Measurements from ENCODE around the gene PUSL1. TPM values are rescaled to one million over a fixed set of nuclear protein-coding genes. Genes with fewer than 3 reads are reported as not detected.

Gene PUSL1
- total and polyA plus RNA-seq, 2 of the 13 experiments (the other 11 are each of a cell fraction or from before 2014, with no cell fraction given): 8.3 to 22.2 TPM

DNA sequence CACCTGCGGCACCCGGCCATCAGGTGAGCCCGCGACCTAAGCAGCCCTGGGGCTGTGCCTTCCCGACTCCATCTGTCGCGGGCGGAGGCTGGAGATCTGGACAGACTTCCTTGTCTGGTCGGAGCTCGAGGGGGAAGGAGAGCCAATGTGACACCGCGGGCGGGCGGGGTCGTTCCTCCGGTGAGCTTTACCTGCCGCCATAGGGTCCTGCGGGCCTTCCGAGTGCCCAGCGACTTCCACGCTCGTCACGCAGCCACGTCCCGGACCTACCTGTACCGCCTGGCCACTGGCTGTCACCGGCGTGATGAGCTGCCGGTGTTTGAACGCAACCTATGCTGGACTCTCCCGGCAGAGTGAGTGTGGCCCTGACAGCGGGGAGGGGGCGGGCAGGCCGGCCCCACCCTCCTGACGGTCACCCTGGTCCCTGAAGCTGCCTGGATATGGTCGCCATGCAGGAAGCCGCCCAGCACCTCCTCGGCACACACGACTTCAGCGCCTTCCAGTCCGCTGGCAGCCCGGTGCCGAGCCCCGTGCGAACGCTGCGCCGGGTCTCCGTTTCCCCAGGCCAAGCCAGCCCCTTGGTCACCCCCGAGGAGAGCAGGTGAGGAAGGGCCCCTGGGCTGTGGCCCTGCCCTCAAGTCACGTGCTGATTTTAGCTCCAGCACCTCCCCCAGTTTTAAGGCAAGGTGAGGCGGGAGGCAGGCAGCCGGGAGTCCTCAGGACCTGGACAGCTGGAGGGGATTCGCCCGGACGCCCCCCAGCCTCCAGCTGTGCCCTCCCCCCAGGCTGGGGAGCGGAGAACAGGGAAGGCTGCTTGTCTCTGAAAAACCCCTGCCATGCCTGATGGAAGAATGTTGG is 1.1 kb downstream of the PUSL1 start (continued):
- no peak for TF ChIP-seq THYN1 (CRISPR knock-in tag; IDR thresholded peaks at IDR 0.05; ENCODE audit: borderline replicate concordance, low read depth)
- no peak for TF ChIP-seq ZBTB4 (CRISPR knock-in tag; IDR thresholded peaks at IDR 0.05; ENCODE audit: borderline replicate concordance)
- TF ChIP-seq ATF6 (CRISPR knock-in tag; conservative IDR thresholded peaks at IDR 0.05): no peak
- TF ChIP-seq ZMYM4 (CRISPR knock-in tag; IDR thresholded peaks at IDR 0.05): no peak
- TF ChIP-seq, protein P1, sequence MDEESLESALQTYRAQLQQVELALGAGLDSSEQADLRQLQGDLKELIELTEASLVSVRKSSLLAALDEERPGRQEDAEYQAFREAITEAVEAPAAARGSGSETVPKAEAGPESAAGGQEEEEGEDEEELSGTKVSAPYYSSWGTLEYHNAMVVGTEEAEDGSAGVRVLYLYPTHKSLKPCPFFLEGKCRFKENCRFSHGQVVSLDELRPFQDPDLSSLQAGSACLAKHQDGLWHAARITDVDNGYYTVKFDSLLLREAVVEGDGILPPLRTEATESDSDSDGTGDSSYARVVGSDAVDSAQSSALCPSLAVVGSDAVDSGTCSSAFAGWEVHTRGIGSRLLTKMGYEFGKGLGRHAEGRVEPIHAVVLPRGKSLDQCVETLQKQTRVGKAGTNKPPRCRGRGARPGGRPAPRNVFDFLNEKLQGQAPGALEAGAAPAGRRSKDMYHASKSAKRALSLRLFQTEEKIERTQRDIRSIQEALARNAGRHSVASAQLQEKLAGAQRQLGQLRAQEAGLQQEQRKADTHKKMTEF (CRISPR knock-in tag; IDR thresholded peaks at IDR 0.05): no peak
- no peak for TF ChIP-seq ERF (CRISPR knock-in tag; IDR thresholded peaks at IDR 0.05)
- TF ChIP-seq ZNF839 (CRISPR knock-in tag; IDR thresholded peaks at IDR 0.05; ENCODE audit: borderline replicate concordance): peak; percentile 31; the same call in 1 of the 2 replicates
- TF ChIP-seq ZNF557 (CRISPR knock-in tag; IDR thresholded peaks at IDR 0.05): no peak
- no peak for TF ChIP-seq FUBP1 (CRISPR knock-in tag; IDR thresholded peaks at IDR 0.05; ENCODE audit: borderline replicate concordance)
- no peak for TF ChIP-seq NR1H2 (CRISPR knock-in tag; IDR thresholded peaks at IDR 0.05; ENCODE audit: borderline replicate concordance, low read depth)
- TF ChIP-seq ZNF430 (CRISPR knock-in tag; IDR thresholded peaks at IDR 0.05): no peak
- no peak for TF ChIP-seq HOXD1 (CRISPR knock-in tag; IDR thresholded peaks at IDR 0.05)
- TF ChIP-seq KDM1A (CRISPR knock-in tag; IDR thresholded peaks at IDR 0.05): no peak
- TF ChIP-seq ZNF431 (CRISPR knock-in tag; IDR thresholded peaks at IDR 0.05; ENCODE audit: borderline replicate concordance, low read depth): no peak
- TF ChIP-seq ZFX (CRISPR knock-in tag; IDR thresholded peaks at IDR 0.05; ENCODE audit: low read depth): no peak
- TF ChIP-seq ELF1 (CRISPR knock-in tag; IDR thresholded peaks at IDR 0.05): peak; percentile 19; the same call in 1 of the 2 replicates
- TF ChIP-seq MED1 (CRISPR knock-in tag; IDR thresholded peaks at IDR 0.05): no peak

Measured in HepG2 (cell line).